Kidney epithelial cell (primary cell): ENCODE results near the gene RPL31. TPM values are rescaled to one million over a fixed set of nuclear protein-coding genes. Genes with fewer than 3 reads are reported as not detected.
A peak's percentile ranks its signal among the peaks of the same experiment; 100 is the strongest.
"Not testable (repeated sequence)": the region's sequence is repeated elsewhere in the genome, so short reads cannot be mapped to it uniquely, and the experiment has no call there.

Experiments
- DNase-seq: peaks from one replicate; pipeline ENCODE4 v3.0.0-alpha.2; 2010; ENCODE audit warnings: low read depth
- H3K27me3 ChIP-seq: 2 replicates; pipeline ENCODE4 v1.6.0; 2011; ENCODE audit warnings: low read length; ENCODE audit not compliant: control insufficient read depth, insufficient read depth
- H3K36me3 ChIP-seq: 2 replicates; pipeline ENCODE4 v1.5.1; 2011; ENCODE audit warnings: low read length; ENCODE audit not compliant: control insufficient read depth, insufficient read depth
- H3K4me3 ChIP-seq: 2 replicates; pipeline ENCODE4 v1.5.1; 2011; ENCODE audit warnings: low read depth, mild to moderate bottlenecking, control low read depth, low read length
- total RNA-seq: library from RNA; depleted of rRNA; stranded (reverse); fragments of >200 nt; gene quantifications from 2 replicates; pipeline ENCODE4 v1.2.3, GENCODE V29; 2015
- TF ChIP-seq, protein P1 (sequence below): IDR thresholded peaks from 2 replicates; pipeline ENCODE4 v1.5.1; 2011; ENCODE audit warnings: mild to moderate bottlenecking, moderate library complexity, low read length, control low read depth, inconsistent platforms; ENCODE audit not compliant: insufficient read depth, poor library complexity, severe bottlenecking

The RPL31 gene
- total RNA-seq, 1 donor from 2014 or later: 1,472 TPM

DNA sequence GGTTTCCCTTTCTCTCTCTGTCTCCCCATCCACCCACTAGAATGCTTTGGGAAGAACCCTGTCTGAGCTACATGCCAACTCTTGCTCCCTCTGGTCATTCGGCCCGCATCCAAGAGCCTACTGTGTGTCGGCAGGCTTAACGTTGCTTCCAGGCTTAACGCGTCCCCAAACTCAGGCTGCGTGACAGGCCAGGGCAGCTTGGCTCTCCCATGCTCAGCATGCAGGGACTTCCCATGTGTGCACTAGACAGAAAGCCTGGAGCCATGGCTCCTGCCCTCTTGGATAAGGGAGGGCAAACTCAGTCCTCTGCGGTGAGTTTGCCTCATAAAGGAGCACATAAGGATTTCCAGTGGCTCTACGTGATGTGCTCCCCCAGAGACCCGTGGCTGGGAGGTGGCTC is 43.2 kb downstream of the RPL31 start:
- Histone ChIP-seq H3K36me3 (no peaks in the 10 kb centered on the region), H3K27me3 (no peaks in the 10 kb centered on the region), H3K4me3 (no peak overlapping the region)
- TF ChIP-seq, protein P1, sequence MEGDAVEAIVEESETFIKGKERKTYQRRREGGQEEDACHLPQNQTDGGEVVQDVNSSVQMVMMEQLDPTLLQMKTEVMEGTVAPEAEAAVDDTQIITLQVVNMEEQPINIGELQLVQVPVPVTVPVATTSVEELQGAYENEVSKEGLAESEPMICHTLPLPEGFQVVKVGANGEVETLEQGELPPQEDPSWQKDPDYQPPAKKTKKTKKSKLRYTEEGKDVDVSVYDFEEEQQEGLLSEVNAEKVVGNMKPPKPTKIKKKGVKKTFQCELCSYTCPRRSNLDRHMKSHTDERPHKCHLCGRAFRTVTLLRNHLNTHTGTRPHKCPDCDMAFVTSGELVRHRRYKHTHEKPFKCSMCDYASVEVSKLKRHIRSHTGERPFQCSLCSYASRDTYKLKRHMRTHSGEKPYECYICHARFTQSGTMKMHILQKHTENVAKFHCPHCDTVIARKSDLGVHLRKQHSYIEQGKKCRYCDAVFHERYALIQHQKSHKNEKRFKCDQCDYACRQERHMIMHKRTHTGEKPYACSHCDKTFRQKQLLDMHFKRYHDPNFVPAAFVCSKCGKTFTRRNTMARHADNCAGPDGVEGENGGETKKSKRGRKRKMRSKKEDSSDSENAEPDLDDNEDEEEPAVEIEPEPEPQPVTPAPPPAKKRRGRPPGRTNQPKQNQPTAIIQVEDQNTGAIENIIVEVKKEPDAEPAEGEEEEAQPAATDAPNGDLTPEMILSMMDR: no peak
- DNase-seq: no peak

DNA sequence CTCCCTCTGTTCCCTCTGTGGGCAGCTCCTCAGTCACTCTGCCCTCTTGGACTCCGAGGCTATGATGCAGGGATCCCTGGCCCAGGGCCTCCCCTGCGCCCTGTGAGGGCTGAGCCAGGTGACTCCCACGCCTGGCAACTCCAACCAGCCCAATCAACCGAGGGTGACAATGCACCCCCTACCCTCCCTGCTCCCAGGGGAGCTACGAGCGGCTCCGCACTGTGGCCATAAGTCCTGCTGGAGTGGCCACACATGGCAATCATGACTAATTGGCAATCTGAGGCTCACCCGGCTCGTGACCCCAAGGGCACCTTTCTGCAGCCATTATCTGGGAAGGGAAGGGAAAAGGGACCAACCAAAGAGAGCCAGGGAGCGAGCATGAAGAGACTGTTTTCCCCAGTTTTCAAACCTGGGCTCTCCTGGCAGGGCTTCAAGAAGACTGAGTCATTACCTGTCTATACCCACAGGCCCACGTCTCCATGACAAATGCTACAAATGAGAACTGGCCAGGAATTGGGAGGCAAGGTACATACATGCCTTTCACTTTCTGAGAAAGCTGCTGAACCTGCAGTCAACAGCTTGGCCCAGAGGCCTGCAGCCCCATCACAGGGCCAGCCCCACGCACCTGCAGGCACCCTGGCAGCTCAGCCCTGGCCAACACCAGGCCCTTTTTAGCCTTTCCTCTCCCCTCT is 45.1 kb downstream of the RPL31 start:
- H3K4me3 ChIP-seq: no peak overlapping the region

DNA sequence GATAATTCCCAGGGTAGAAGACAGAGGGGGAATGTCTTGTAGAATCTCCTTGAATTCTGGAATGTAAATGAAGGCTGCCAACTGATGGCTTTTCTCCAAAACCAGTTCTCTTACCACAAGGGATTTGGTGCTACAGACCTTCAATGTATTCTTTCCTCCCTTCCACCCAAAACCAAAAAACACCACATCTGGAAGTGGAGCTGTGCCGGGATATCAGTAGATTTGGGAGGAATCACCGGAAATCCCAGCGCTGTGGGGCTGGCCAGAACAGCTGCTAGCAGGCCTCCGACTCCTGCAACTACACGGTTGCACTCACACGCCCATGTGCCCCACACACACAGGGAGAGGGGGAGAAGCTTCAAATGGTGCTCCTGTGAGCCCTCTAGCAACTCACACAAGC is 45.7 kb downstream of the RPL31 start:
- no peaks in the 10 kb centered on the region for H3K27me3 ChIP-seq
- DNase-seq: no peak
- TF ChIP-seq, protein P1: no peak
- H3K36me3 ChIP-seq: no peaks in the 10 kb centered on the region
- H3K4me3 ChIP-seq: no peak overlapping the region

More for the DNA sequence above, 45.1 kb downstream of the RPL31 start:
- DNase-seq: peak; percentile 83
- H3K36me3 ChIP-seq: no peaks in the 10 kb centered on the region
- H3K27me3 ChIP-seq: no peaks in the 10 kb centered on the region
- TF ChIP-seq, protein P1: no peak

DNA sequence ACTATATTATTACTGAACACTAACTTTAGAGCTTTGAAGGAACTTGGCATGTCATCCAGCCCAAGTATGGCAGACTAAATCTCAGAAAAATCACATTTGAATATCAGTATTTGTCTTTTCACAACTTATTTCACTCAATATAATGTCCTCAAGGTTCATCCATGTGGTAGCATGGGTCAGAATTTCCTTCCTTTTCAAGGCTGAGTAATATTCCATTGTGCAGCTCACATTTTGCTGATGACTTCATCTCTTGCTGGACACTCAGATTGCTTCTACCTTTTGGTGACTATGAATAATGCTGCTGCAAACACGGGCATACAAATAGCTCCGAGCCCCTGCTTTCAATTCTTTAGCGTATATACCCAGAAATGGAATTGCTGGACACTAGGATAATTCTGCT is 46.7 kb downstream of the RPL31 start:
- no peaks in the 10 kb centered on the region for H3K36me3 ChIP-seq
- no peak overlapping the region for H3K4me3 ChIP-seq
- TF ChIP-seq, protein P1: no peak
- no peaks in the 10 kb centered on the region for H3K27me3 ChIP-seq
- no peak for DNase-seq

DNA sequence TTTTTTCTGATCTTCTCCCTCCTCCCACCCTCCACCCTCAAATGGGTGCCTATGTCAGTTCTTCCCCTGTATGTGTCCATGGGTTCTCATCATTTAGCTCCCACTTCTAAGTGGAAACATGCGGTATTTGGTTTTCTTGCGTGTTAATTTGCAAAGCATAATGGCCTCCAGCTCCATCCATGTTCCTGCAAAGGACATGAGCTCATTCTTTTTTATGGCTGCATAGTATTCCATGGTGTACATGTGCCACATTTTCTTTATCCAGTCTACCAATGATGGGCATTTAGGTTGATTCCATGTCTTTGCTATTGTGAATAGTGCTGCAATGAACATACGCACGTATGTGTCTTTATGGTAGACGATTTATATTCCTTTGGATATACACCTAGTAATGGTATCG is 48.8 kb downstream of the RPL31 start:
- not testable (repeated sequence) for H3K4me3 ChIP-seq, H3K36me3 ChIP-seq, DNase-seq, H3K27me3 ChIP-seq

DNA sequence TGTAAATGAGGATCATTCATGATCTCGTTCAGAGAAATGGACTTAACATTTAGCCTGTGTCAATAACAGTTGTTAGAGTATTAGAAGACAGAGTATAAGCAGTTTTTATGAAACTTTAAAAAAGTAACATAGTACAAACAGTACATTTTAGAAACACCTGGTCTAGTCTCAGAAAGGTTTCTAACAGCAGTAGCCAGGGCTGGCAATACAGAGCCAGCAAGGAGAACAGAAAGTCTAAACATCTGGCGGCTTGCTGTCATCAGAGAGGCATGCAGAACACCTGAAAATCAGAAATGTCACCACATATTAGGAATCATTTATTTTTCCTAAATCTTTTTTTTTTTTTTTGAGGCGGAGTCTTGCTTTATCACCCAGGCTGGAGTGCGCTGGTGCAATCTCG is 50.1 kb downstream of the RPL31 start:
- H3K27me3 ChIP-seq: no peaks in the 10 kb centered on the region
- TF ChIP-seq, protein P1: no peak
- no peak for DNase-seq
- no peak overlapping the region for H3K4me3 ChIP-seq
- H3K36me3 ChIP-seq: no peaks in the 10 kb centered on the region
